K562 (cell line): ENCODE results near the gene NAXE. TPM values are rescaled to one million over a fixed set of nuclear protein-coding genes. Genes with fewer than 3 reads are reported as not detected.
A peak's percentile ranks its signal among the peaks of the same experiment; 100 is the strongest.

ENCODE experiments used
- CHD7 ChIP-seq: fragments of 200-600 bp; sonication (generic); IDR thresholded peaks from one replicate; pipeline ENCODE4 v1.6.1; 2012; ENCODE audit warnings: mild to moderate bottlenecking, low read depth, low read length, inconsistent platforms
- CREB1 ChIP-seq, 2 experiments: sonication (generic) in 1 of 2; formaldehyde crosslinking in 1 of 2; IDR thresholded peaks; 2 replicates each; pipeline versions ENCODE4 v1.6.1 to v1.8.0; 2012 to 2022; ENCODE audit warnings: inconsistent platforms in 1 of 2, mild to moderate bottlenecking in 1 of 2, missing genetic modification reagents in 1 of 2, moderate library complexity in 1 of 2
- DEAF1 ChIP-seq: fragments of 450-650 bp; formaldehyde crosslinking; IDR thresholded peaks from 2 replicates; pipeline ENCODE4 v1.4.0; 2020; ENCODE audit warnings: mild to moderate bottlenecking, moderate library complexity
- HEY1 ChIP-seq: fragments of 250-450 bp; sonication (Bioruptor Pico); IDR thresholded peaks from 2 replicates; pipeline ENCODE4 v1.5.0; 2020; ENCODE audit warnings: mild to moderate bottlenecking, moderate library complexity, borderline replicate concordance
- MYBL2 ChIP-seq, 2 experiments: fragments of 450-650 bp in 1 of 2; sonication (generic) in 1 of 2; formaldehyde crosslinking in 1 of 2; IDR thresholded peaks; 2 replicates each; pipeline versions ENCODE4 v1.6.1 to v1.8.1; 2017 to 2022; ENCODE audit warnings: borderline replicate concordance in 1 of 2, inconsistent platforms in 1 of 2, low read depth in 1 of 2, mild to moderate bottlenecking in 1 of 2, missing genetic modification reagents in 1 of 2, moderate library complexity in 1 of 2
- SIX5 ChIP-seq, 2 experiments: IDR thresholded peaks; 2 replicates each; pipeline ENCODE4 v1.6.1; 2011; ENCODE audit warnings: low read length in 2 of 2, borderline replicate concordance in 1 of 2, low read depth in 1 of 2, mild to moderate bottlenecking in 1 of 2, moderate library complexity in 1 of 2; ENCODE audit not compliant: insufficient read depth in 1 of 2
- TEAD4 ChIP-seq, 2 experiments: sonication (generic) in 1 of 2; formaldehyde crosslinking in 1 of 2; IDR thresholded peaks; 2 replicates each; pipeline versions ENCODE4 v1.6.1 to v1.8.0; 2012 to 2022; ENCODE audit warnings: borderline replicate concordance in 1 of 2, inconsistent platforms in 1 of 2, low read length in 1 of 2, mild to moderate bottlenecking in 1 of 2, missing genetic modification reagents in 1 of 2
- ZEB2 ChIP-seq: fragments of 450-650 bp; IDR thresholded peaks from 2 replicates; pipeline ENCODE4 v1.6.1; 2016
- ZNF277 ChIP-seq: fragments of 250-450 bp; sonication (Bioruptor Pico); IDR thresholded peaks from 2 replicates; pipeline ENCODE4 v1.8.0; 2022; ENCODE audit warnings: inconsistent platforms, mild to moderate bottlenecking, moderate library complexity, borderline replicate concordance
- ZNF512 ChIP-seq: IDR thresholded peaks from 2 replicates; pipeline ENCODE4 v1.6.1; 2016; ENCODE audit warnings: missing genetic modification characterization, missing compliant biosample characterization
- polyA plus RNA-seq, 8 experiments: library from polyadenylated mRNA; depleted of rRNA in 4 of 8; stranded (reverse) in 5 of 8; unstranded in 3 of 8; fragments of >200 nt; fragmentation: Nextera tagmentation in 2 of 8; fragmentation: Illumina TruSeq in 1 of 8; extraction: Ambion mirVana in 2 of 8; extraction: Trizol in 1 of 8; gene quantifications; 2 replicates each; pipeline versions ENCODE4 v1.2.1 to v1.2.3, GENCODE V29; 2011 to 2014; ENCODE audit warnings: inconsistent platforms in 1 of 8, missing spikeins in 1 of 8
- total RNA-seq, 7 experiments: library from RNA; depleted of rRNA in 6 of 7; stranded (reverse); fragments of >200 nt in 6 of 7; fragmentation: Illumina TruSeq in 2 of 7; extraction: Trizol in 2 of 7; gene quantifications; 2 replicates each; pipeline versions ENCODE4 v1.2.1 to v1.2.3, GENCODE V29; 2011 to 2021; ENCODE audit warnings: low replicate concordance in 1 of 7

The NAXE gene
- total and polyA plus RNA-seq, 9 of the 15 experiments (the other 6 are each of a cell fraction or from before 2014, with no cell fraction given) = 27.3 to 137 (median 90.0) TPM

- TF ChIP-seq CHD7 (no peak), SIX5 (IDR thresholded peaks at IDR 0.05; ENCODE audit: borderline replicate concordance in 1 of 2, insufficient read depth in 1 of 2, low read depth in 1 of 2, low read length in 2 of 2) (no peak), DEAF1 (no peak), CREB1 (IDR thresholded peaks at IDR 0.05) (0 out of 2 replicates have a peak, but pooled peaks have one; percentile 27), CREB1 (CRISPR knock-in tag; IDR thresholded peaks at IDR 0.05) (no peak), ZEB2 (peak; percentile 89), HEY1 (CRISPR knock-in tag) (no peak), ZNF512 (tag) (no peak), TEAD4 (IDR thresholded peaks at IDR 0.05; ENCODE audit: low read length) (peak; percentile 76), TEAD4 (CRISPR knock-in tag; IDR thresholded peaks at IDR 0.05; ENCODE audit: borderline replicate concordance) (no peak), MYBL2 (IDR thresholded peaks at IDR 0.05; ENCODE audit: low read depth) (no peak), MYBL2 (CRISPR knock-in tag; IDR thresholded peaks at IDR 0.05; ENCODE audit: borderline replicate concordance) (no peak), ZNF277 (CRISPR knock-in tag) (no peak)
Measured at GRCh38 chr1:156616463-156616862, 24.9 kb downstream of the NAXE start (continued).
